Neural crest cell (in vitro differentiated cells): Measurements from ENCODE around the gene POLR2E. TPM values are rescaled to one million over a fixed set of nuclear protein-coding genes. Genes with fewer than 3 reads are reported as not detected.

Experiments
- DNase-seq: peaks from one replicate; pipeline ENCODE4 v3.0.0; 2021; ENCODE audit warnings: low read depth, mixed read lengths, low spot score
- H3K27ac Mint-ChIP-seq: one replicate; pipeline ENCODE4 v1.8.0; 2021; ENCODE audit warnings: mild to moderate bottlenecking, mixed read lengths; ENCODE audit not compliant: unreplicated experiment
- H3K27me3 Mint-ChIP-seq: 2 replicates; pipeline ENCODE4 v1.8.0; 2021; ENCODE audit warnings: low read depth, mild to moderate bottlenecking, mixed read lengths
- H3K36me3 Mint-ChIP-seq: 2 replicates; pipeline ENCODE4 v1.8.0; 2021; ENCODE audit warnings: low read depth, mild to moderate bottlenecking, mixed read lengths
- H3K4me1 Mint-ChIP-seq: 2 replicates; pipeline ENCODE4 v1.8.0; 2021; ENCODE audit warnings: mixed read lengths
- H3K4me3 Mint-ChIP-seq: one replicate; pipeline ENCODE4 v1.8.0; 2021; ENCODE audit warnings: mild to moderate bottlenecking, mixed read lengths
- H3K9me3 Mint-ChIP-seq: 2 replicates; pipeline ENCODE4 v1.8.0; 2021; ENCODE audit warnings: mixed read lengths
- total RNA-seq: library from RNA; stranded (reverse); gene quantifications from 2 replicates; pipeline ENCODE4 v1.2.1, GENCODE V29; 2021
- TF ChIP-seq, protein P1 (sequence below): fragments of 200-600 bp; sonication (generic); conservative IDR thresholded peaks from 2 replicates; pipeline ENCODE4 v1.5.0; 2021; ENCODE audit warnings: antibody characterized with exemption, mild to moderate bottlenecking

Gene POLR2E
- total RNA-seq, 1 donor from 2014 or later: 256 TPM

DNA sequence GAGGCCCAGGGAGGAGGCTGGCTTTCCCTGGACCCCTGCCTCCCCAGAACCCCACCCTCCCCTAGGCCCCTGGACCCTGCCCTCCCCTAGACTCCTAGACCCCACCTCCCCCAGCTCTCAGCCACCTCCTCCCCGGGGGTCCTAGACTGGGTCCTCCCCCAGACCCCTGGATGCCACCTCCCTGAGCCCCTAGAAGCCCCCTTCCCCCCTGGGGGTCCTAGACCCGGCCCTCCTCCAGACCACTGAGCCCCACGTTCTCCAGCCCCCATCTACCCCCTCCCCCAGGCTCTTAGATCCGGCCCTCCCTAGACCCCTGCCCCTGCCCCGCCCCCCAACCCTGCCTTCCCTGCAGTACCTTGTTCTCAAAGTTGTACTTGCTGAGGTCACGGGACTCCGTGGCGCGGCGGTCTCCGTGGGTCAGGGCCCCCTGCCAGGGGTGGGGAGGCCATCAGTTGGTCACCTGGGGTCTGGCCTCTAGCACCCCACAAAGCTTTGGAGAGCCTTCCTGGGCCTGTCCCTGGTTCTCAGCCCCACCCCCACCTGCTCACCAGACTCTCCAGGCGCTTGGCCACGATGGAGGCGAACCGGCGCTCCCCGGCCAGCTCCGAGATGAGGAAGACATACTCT, 16.6 kb upstream of the POLR2E start:
- no peaks in the 10 kb centered on the region for H3K4me1 Mint-ChIP-seq
- H3K4me3 Mint-ChIP-seq: no peak overlapping the region
- TF ChIP-seq, protein P1, sequence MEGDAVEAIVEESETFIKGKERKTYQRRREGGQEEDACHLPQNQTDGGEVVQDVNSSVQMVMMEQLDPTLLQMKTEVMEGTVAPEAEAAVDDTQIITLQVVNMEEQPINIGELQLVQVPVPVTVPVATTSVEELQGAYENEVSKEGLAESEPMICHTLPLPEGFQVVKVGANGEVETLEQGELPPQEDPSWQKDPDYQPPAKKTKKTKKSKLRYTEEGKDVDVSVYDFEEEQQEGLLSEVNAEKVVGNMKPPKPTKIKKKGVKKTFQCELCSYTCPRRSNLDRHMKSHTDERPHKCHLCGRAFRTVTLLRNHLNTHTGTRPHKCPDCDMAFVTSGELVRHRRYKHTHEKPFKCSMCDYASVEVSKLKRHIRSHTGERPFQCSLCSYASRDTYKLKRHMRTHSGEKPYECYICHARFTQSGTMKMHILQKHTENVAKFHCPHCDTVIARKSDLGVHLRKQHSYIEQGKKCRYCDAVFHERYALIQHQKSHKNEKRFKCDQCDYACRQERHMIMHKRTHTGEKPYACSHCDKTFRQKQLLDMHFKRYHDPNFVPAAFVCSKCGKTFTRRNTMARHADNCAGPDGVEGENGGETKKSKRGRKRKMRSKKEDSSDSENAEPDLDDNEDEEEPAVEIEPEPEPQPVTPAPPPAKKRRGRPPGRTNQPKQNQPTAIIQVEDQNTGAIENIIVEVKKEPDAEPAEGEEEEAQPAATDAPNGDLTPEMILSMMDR: no peak
- H3K36me3 Mint-ChIP-seq: no peaks in the 10 kb centered on the region
- no peak overlapping the region for H3K27ac Mint-ChIP-seq
- no peaks in the 10 kb centered on the region for H3K9me3 Mint-ChIP-seq
- no peaks in the 10 kb centered on the region for H3K27me3 Mint-ChIP-seq
- DNase-seq: no peak

DNA sequence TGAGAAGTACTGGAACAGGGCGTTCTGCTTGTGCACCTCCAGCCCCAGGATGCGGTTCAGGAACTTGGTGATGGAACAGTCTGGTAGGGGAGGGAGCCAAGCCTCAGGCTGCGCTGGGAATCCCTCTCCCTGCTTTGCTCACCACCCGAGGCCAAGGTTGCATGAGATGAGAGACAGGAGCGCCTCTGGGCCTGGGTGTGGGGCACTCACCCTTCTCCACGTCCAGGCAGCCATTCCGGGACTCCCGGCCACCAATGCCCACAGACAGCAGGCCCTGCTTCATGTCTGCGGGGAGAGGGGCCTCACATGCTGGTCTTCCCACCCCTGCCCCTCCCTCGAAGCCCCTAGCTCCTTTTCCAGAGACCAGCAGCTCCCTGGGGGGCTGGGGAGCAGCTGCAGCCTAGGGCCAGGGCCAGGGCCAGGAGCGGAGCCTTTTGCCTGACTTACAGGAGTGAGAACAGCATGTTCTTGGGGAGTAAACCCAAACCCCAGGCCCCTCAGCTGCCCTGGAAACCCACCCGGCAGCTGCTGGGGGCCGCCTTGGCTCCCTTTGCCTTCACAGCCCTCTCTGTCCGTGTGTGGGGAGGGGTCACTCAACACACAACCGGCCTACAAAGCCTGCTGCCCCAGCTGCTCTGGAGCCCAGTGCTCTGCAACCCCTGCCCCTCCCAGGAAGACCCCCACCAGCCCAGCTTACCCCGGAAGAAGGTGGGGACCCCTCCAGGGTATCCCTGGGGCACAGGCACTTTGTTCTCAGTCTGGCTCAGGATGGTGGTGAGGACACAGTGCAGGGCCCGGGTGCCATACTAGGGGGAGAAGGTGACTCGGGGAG, 15.8 kb upstream of the POLR2E start:
- no peak overlapping the region for H3K27ac Mint-ChIP-seq

DNA sequence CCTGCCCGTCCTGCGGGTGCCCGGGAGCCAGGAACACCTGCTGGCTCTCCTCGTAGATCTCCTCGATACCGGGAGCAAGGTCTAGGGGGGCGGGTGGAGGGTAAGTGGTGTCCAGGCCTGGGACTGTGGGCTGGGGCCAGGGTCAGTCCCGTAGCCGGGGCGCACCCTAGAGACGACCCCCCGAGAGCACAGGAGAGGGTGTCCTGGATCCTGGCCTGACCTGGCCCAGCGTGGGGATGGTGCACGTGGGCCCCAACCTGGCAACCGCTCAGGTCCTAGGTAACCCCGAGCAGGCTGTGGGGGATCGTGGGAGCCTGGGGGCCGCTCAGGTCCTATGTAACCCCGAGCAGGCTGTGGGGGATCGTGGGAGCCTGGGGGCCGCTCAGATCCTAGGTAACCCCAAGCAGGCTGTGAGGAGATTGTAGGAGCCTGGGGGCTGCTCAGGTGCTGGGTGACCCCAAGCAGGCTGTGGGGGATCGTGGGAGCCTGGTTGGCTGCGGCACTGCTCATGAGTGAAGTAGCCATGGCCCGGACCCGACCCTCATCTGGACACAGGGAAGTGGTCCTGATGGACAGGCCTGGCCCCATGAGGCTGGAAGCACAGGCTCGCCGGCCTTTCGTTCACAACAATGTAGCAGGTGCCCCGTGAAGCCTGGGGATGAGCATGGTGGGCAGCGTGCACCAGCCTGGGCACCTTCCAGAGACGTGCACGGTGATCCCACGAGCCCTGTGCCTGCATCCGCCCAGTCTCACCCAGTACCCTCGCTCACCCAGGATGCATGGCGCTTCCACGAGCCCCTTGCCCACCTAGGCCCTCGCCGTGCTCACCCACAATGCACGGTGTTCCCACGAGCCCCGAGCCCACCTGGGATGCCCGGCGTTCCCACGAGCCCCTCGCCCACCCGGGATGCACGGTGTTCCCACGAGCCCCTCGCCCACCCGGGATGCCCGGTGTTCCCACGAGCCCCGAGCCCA, 14.8 kb upstream of the POLR2E start:
- Mint-ChIP-seq H3K9me3 (no peaks in the 10 kb centered on the region), H3K27me3 (no peaks in the 10 kb centered on the region), H3K4me1 (no peaks in the 10 kb centered on the region), H3K4me3 (no peak overlapping the region), H3K27ac (no peak overlapping the region), H3K36me3 (no peaks in the 10 kb centered on the region)
- TF ChIP-seq, protein P1: no peak
- no peak for DNase-seq

More for the DNA sequence above, 15.8 kb upstream of the POLR2E start:
- H3K36me3 Mint-ChIP-seq: no peaks in the 10 kb centered on the region
- no peaks in the 10 kb centered on the region for H3K4me1 Mint-ChIP-seq
- H3K27me3 Mint-ChIP-seq: no peaks in the 10 kb centered on the region
- no peak for DNase-seq
- no peaks in the 10 kb centered on the region for H3K9me3 Mint-ChIP-seq
- TF ChIP-seq, protein P1: no peak
- peak overlapping the region; percentile 47 for H3K4me3 Mint-ChIP-seq

DNA sequence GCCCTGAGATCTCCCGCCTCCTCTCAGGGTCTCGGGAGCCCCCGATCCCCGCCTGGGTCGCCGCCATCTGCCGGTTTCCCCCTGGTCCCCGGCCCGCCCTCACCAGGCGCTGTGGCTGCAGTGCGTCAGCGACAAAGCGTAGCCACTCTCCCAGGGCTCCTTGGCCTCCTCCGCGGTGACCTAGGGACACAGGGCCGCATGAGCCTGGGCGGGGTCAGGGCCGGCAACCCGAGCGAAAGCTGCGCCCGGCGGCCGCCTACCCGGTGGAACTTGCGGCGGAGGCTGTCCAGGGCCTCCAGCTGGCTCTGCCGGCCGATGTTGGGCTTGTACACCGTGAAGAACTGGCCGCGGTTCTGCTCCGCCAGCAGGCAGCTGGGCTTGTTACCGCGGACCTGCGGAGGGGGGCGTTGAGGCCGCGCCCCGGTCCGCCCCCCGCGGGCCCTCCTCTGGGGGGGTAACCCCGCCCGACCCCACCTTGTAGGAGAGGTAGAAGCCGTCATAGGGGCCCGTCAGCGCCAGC, 13.9 kb upstream of the POLR2E start:
- TF ChIP-seq, protein P1: no peak
- Mint-ChIP-seq H3K4me3 (no peak overlapping the region), H3K4me1 (no peaks in the 10 kb centered on the region), H3K27me3 (no peaks in the 10 kb centered on the region), H3K27ac (no peak overlapping the region), H3K9me3 (no peaks in the 10 kb centered on the region), H3K36me3 (no peaks in the 10 kb centered on the region)
- DNase-seq: no peak
